Measurements from ENCODE around the gene WDR86.

The WDR86 gene

GRCh38 chr7:151345576-151346469 lies 64.0 kb downstream of the WDR86 start:
- DNase-seq, result no peak

- DNase-seq, result no peak
Observed at GRCh38 chr7:151343516-151343915, 66.3 kb downstream of the WDR86 start.

- no peak for DNase-seq
Observed at GRCh38 chr7:151342811-151343210, 67.0 kb downstream of the WDR86 start.

- no peak for DNase-seq
Observed at GRCh38 chr7:151342102-151342646, 67.7 kb downstream of the WDR86 start.

GRCh38 chr7:151341357-151342101 lies 68.3 kb downstream of the WDR86 start, which contains the start of gene NUB1:
Gene NUB1 (plus strand): TSS chr7:151341812. CDS start chr7:151345350, 3,538 bp downstream.
- DNase-seq, result peak; percentile 48

GRCh38 chr7:151340794-151341356 lies 69.0 kb downstream of the WDR86 start:
- DNase-seq, result no peak

- no peak for DNase-seq
Observed at GRCh38 chr7:151339651-151340382, 70.0 kb downstream of the WDR86 start.

- DNase-seq, result no peak
Observed at GRCh38 chr7:151338809-151339208, 71.0 kb downstream of the WDR86 start.

GRCh38 chr7:151337346-151337745 lies 72.5 kb downstream of the WDR86 start:
- no peak for DNase-seq

- DNase-seq, result no peak
Observed at GRCh38 chr7:151336027-151336708, 73.7 kb downstream of the WDR86 start.

- DNase-seq, result no peak
Observed at GRCh38 chr7:151334628-151335027, 75.2 kb downstream of the WDR86 start.
